ENCODE results near the gene NDUFAB1. TPM values are rescaled to one million over a fixed set of nuclear protein-coding genes. Genes with fewer than 3 reads are reported as not detected.
"Not testable (repeated sequence)": the region's sequence is repeated elsewhere in the genome, so short reads cannot be mapped to it uniquely, and the experiment has no call there.

NDUFAB1 gene
- total RNA-seq, 1 experiment from 2014 or later, result 147 TPM

GRCh38 chr16:23594186-23594585 is 1.9 kb downstream of the NDUFAB1 start:
- in situ Hi-C loops (cut with HindIII; ENCODE audit: low pct_unique_long_range_greater_than_20kb, low sequenced_read_pairs), result no loop called here

GRCh38 chr16:23590181-23590580 is 5.9 kb downstream of the NDUFAB1 start:
- in situ Hi-C loops (cut with HindIII; ENCODE audit: low pct_unique_long_range_greater_than_20kb, low sequenced_read_pairs), result no loop called here

More at GRCh38 chr16:23594186-23594585, 1.9 kb downstream of the NDUFAB1 start:
- no peak for DNase-seq (ENCODE audit: low read depth)

GRCh38 chr16:23587726-23588125 is 8.4 kb downstream of the NDUFAB1 start:
- DNase-seq (ENCODE audit: low read depth), result no peak
- in situ Hi-C loops (cut with HindIII; ENCODE audit: low pct_unique_long_range_greater_than_20kb, low sequenced_read_pairs), result no loop called here

More at GRCh38 chr16:23590181-23590580, 5.9 kb downstream of the NDUFAB1 start:
- no peak for DNase-seq (ENCODE audit: low read depth)

GRCh38 chr16:23584186-23585076 is 11.7 kb downstream of the NDUFAB1 start:
- no peak for DNase-seq (ENCODE audit: low read depth)
- in situ Hi-C loops (cut with HindIII; ENCODE audit: low pct_unique_long_range_greater_than_20kb, low sequenced_read_pairs), result no loop called here

- in situ Hi-C loops (cut with HindIII; ENCODE audit: low pct_unique_long_range_greater_than_20kb, low sequenced_read_pairs); DNase-seq (ENCODE audit: low read depth): not testable (repeated sequence)
Observed at GRCh38 chr16:23583271-23583670, 12.8 kb downstream of the NDUFAB1 start.

- in situ Hi-C loops (cut with HindIII; ENCODE audit: low pct_unique_long_range_greater_than_20kb, low sequenced_read_pairs), result no loop called here
- no peak for DNase-seq (ENCODE audit: low read depth)
Observed at GRCh38 chr16:23581764-23582163, 14.4 kb downstream of the NDUFAB1 start.

- in situ Hi-C loops (cut with HindIII; ENCODE audit: low pct_unique_long_range_greater_than_20kb, low sequenced_read_pairs), result no loop called here
- DNase-seq (ENCODE audit: low read depth), result no peak
Observed at GRCh38 chr16:23580391-23580790, 15.7 kb downstream of the NDUFAB1 start.

- in situ Hi-C loops (cut with HindIII; ENCODE audit: low pct_unique_long_range_greater_than_20kb, low sequenced_read_pairs), result no loop called here
- no peak for DNase-seq (ENCODE audit: low read depth)
Observed at GRCh38 chr16:23579371-23579770, 16.7 kb downstream of the NDUFAB1 start.

GRCh38 chr16:23578101-23578830 is 17.9 kb downstream of the NDUFAB1 start:
- in situ Hi-C loops (cut with HindIII; ENCODE audit: low pct_unique_long_range_greater_than_20kb, low sequenced_read_pairs), result no loop called here

GRCh38 chr16:23577493-23577892 is 18.6 kb downstream of the NDUFAB1 start:
- in situ Hi-C loops (cut with HindIII; ENCODE audit: low pct_unique_long_range_greater_than_20kb, low sequenced_read_pairs), result no loop called here
- no peak for DNase-seq (ENCODE audit: low read depth)

More at GRCh38 chr16:23578101-23578830, 17.9 kb downstream of the NDUFAB1 start:
- DNase-seq (ENCODE audit: low read depth), result no peak

GRCh38 chr16:23575834-23576233 is 20.3 kb downstream of the NDUFAB1 start:
- DNase-seq (ENCODE audit: low read depth), result no peak
- in situ Hi-C loops (cut with HindIII; ENCODE audit: low pct_unique_long_range_greater_than_20kb, low sequenced_read_pairs), result no loop called here

- no peak for DNase-seq (ENCODE audit: low read depth)
- in situ Hi-C loops (cut with HindIII; ENCODE audit: low pct_unique_long_range_greater_than_20kb, low sequenced_read_pairs), result no loop called here
Observed at GRCh38 chr16:23573817-23574216, 22.3 kb downstream of the NDUFAB1 start.

- in situ Hi-C loops (cut with HindIII; ENCODE audit: low pct_unique_long_range_greater_than_20kb, low sequenced_read_pairs), result no loop called here
- DNase-seq (ENCODE audit: low read depth), result no peak
Observed at GRCh38 chr16:23572394-23572793, 23.7 kb downstream of the NDUFAB1 start.

GRCh38 chr16:23571895-23572294 is 24.2 kb downstream of the NDUFAB1 start:
- in situ Hi-C loops (cut with HindIII; ENCODE audit: low pct_unique_long_range_greater_than_20kb, low sequenced_read_pairs), result no loop called here
- no peak for DNase-seq (ENCODE audit: low read depth)

- no peak for DNase-seq (ENCODE audit: low read depth)
- in situ Hi-C loops (cut with HindIII; ENCODE audit: low pct_unique_long_range_greater_than_20kb, low sequenced_read_pairs), result no loop called here
Observed at GRCh38 chr16:23570992-23571632, 25.0 kb downstream of the NDUFAB1 start.

- in situ Hi-C loops (cut with HindIII; ENCODE audit: low pct_unique_long_range_greater_than_20kb, low sequenced_read_pairs), result no loop called here
Observed at GRCh38 chr16:23567602-23568001, 28.5 kb downstream of the NDUFAB1 start.

GRCh38 chr16:23566724-23567123 is 29.4 kb downstream of the NDUFAB1 start:
- no peak for DNase-seq (ENCODE audit: low read depth)
- in situ Hi-C loops (cut with HindIII; ENCODE audit: low pct_unique_long_range_greater_than_20kb, low sequenced_read_pairs), result no loop called here

More at GRCh38 chr16:23567602-23568001, 28.5 kb downstream of the NDUFAB1 start:
- no peak for DNase-seq (ENCODE audit: low read depth)

GRCh38 chr16:23564575-23565363 is 31.3 kb downstream of the NDUFAB1 start:
- in situ Hi-C loops (cut with HindIII; ENCODE audit: low pct_unique_long_range_greater_than_20kb, low sequenced_read_pairs), result no loop called here
- no peak for DNase-seq (ENCODE audit: low read depth)
